Activated CD8-positive, alpha-beta memory T cell treated with anti-CD3 and anti-CD28 coated beads, Interleukin-2, amount 50 U/mL, for 24 hours (primary cell): ENCODE data around the gene HOXC5.
A peak's percentile ranks its signal among the peaks of the same experiment; 100 is the strongest.

Experiments used
- DNase-seq: peaks from one replicate; pipeline ENCODE4 v3.0.0-alpha.2; 2020; ENCODE audit errors: extremely low read depth

HOXC5 gene

GRCh38 chr12:53995378-53996239 is 37.2 kb upstream of the HOXC5 start:
- no peak for DNase-seq

- no peak for DNase-seq
Observed at GRCh38 chr12:53996240-53997203, 36.3 kb upstream of the HOXC5 start.

- no peak for DNase-seq
Observed at GRCh38 chr12:53997204-53998109, 35.4 kb upstream of the HOXC5 start.

- no peak for DNase-seq
Observed at GRCh38 chr12:53998110-53998899, 34.5 kb upstream of the HOXC5 start.

- DNase-seq, result no peak
Observed at GRCh38 chr12:53998900-53999236, 34.0 kb upstream of the HOXC5 start.

DNA sequence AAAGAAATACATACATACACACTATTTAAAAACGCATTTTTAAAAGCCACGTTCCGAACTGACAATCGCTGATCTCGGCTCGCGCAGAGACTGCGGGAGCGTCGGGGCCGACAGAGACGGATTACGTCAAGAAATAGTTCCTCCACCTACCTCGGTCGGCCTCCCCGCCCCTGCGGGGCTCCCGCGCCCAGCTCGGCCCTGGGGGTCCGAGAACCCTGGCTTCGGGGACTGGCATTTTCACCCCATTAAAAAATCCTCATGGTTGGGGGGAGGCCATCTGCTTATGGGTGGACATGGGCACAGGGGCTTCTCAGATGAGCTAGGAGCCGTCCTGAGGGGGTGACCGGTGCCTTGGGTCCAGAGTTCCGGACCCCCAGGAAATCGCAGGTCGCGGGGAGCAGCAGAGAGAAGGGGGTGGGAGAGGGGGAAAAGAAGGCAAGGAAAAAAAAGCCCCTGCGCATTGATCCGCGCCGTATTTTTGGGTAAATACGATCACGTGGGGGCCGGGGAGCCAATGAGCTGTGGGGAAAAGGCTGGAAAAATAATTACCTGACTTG is 33.2 kb upstream of the HOXC5 start:
- DNase-seq, result no peak

GRCh38 chr12:54000116-54001114 is 32.4 kb upstream of the HOXC5 start, which contains the start of gene HOXC9:
Gene HOXC9, plus strand, starts transcription at chr12:54000161. Its CDS starts 28 bp downstream, at chr12:54000189.
- no peak for DNase-seq

GRCh38 chr12:54001283-54002187 is 31.3 kb upstream of the HOXC5 start:
- DNase-seq, result no peak

DNA sequence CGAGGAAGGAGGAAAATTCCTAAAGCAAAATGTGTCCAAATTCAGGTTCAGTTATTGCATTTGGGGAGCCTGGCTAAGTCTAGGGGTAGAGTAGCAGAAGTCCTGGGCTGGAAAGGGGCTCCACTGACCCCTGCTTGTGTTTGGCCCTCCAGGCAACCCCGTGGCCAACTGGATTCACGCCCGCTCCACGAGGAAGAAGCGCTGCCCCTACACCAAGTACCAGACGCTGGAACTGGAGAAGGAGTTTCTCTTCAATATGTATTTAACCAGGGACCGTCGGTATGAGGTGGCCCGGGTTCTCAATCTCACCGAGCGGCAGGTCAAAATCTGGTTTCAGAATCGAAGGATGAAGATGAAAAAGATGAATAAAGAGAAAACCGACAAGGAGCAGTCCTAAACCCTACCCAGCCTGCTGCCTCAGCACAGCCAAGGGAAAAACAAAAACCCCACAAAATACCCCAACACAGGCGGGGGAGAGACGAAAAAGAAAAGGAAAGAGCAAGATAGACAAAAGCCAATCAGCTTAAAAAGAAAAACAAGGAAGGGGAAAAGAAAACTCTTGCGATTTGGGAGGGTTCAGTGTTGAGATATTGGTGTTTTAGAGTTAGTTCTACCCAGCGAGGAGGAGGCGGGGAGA is 30.5 kb upstream of the HOXC5 start:
- DNase-seq, result no peak

- no peak for DNase-seq
Observed at GRCh38 chr12:54002915-54003389, 29.9 kb upstream of the HOXC5 start.

DNA sequence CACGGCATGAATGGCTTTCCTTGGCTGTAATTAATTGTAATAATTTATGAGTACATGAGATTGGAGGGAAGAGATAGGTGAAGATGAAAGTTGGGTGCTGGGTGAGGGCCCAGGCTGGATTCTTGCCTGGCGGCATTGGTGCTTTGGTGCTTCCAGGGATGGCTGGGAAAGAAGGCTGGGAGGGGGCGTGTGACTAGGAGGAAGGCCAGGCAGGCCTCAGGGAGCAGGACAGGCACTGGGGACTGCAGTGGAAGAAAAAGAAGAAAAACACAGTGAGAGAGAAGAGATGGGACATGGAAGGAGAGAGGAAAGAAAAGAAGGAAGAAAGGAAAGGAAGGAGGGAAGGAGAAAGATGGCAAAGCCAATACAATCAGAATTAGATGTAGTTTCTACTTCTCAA is 29.2 kb upstream of the HOXC5 start:
- DNase-seq, result no peak

DNA sequence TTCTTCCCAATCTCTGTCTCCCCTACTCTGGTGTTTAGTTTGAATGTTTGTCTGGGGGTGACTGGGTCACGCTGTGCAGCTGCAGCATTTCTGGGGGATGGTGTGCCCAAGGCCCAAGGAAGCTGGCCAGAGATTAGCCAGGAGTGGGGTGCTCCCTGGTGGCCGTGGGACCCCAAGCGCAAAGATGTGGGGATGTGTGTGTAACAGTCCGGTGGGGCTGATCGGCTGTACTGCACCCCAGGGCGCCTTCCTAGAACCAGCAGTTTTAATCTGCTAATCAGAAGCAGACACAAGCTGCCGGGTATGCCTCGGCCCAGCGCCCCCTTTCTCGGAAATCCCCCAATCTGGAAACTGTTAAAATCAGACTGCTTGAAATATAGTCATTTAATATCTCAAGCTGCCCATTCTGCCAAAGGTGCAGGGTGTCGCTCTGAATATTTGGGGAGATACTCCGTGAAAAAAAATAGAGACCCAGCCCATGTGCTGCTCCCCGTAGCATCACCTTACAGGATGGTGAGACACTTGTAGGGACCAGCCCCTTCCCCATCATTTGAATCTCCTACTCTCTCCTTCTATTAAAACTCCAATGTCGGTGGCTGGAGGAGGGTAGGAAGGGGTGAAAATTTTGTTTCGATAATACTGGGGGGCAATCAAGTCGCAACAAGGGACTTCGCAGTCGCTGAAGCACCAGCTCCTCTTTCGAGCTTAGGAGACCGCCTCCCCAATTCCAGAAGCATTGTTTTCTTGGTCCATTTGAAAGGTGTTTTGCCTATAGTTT is 28.6 kb upstream of the HOXC5 start:
- DNase-seq, result no peak

DNA sequence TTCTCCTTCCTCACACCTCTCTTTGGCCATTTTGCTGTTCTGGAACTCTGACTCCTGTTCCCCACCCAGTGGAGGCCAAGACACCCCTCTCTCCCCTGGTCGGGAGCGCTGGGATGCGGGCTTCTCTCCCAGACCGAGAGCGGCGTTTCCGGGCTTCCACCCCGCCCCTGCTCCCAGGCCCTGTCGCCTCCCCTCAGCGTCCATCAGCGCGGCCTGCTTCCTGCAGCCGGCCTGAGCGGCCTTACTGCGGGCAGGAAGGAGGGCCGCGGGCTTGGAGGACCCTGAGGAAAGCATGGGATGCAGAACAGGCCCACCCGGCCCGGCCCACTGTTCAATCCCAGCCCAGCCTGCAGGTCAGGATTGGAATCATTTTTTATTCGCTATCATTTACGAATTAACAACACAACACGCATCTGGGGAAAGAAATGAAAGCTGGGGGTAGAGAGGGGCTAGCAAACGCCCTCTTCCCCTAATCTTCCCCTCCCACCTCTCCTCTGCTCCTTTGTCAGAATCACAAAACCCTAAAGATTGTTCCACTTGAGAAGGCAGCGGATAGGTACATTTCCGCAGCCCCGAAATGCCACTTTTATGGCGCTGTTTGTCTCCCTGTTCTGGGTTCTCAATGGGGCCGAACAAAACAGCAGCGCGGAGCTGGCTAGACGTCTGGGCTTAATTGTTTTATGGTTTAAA is 27.9 kb upstream of the HOXC5 start:
- DNase-seq, result no peak

DNA sequence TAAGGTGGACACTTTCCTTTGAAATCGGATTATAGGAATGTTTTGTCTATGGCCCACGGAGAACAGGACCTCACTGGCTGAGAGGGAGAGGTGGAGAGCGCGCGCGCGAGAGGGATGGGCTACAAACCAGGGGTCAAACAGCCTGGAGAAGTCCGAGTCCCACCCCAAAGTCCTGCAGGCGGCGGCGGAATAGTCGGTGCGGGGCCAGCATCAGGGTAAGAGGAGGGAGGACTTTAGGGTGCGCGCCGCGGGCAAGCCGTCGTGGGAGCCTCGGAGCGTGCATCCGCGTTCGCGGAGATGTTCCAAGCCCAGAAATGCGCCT is 27.4 kb upstream of the HOXC5 start:
- no peak for DNase-seq

DNA sequence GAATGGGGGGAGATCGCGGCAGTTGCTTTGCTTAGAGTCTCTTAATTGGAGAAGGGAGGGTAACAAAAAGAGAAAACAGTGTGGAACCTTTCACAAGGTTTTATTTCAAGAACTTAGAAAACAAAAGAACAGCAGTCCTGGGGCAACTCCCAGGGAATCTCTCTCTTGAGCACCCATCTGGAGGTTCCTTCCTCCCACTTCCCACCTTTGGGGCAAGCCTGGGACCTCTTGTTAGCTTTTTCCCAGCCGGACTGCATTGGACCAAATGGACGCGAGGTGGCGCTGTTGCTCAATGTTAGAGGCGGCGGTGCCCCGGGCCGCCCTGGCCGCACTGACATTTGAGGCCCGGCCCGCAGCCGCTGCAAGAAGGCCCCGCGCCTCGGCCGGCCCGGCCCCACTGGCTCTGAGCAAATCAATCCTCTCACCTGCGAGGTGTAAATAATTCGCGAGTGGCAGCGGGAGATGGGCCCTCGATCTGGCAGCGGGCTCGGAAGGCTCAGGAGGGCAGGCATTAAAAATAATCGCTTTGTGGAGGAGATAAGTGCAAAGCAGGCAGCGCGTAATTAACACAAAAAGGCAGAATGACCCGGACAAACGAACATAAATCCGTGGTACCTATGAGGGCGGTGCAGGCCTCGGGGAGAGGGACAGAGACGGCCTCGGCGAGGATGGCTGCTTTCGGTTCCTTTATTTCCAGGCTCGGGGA is 26.8 kb upstream of the HOXC5 start:
- peak; percentile 57 for DNase-seq
